ENCODE data around the gene FBXW8.

The FBXW8 gene

GRCh38 chr12:116996621-116997020, 85.9 kb downstream of the FBXW8 start:
- Histone ChIP-seq H3K9me3 (ENCODE audit: control insufficient read depth, insufficient read depth, low read length) (no peaks in the 10 kb centered on the region), H3K4me1 (ENCODE audit: insufficient read depth, low read length) (peaks cover 9% of the 10 kb centered on the region; the same call in 1 of the 2 replicates), H3K36me3 (ENCODE audit: insufficient read depth, low read length) (no peaks in the 10 kb centered on the region), H3K9ac (ENCODE audit: low read depth, low read length) (no peak overlapping the region)

- Histone ChIP-seq H3K4me1 (ENCODE audit: insufficient read depth, low read length) (peaks cover 9% of the 10 kb centered on the region; the same call in 1 of the 2 replicates), H3K9ac (ENCODE audit: low read depth, low read length) (no peak overlapping the region), H3K36me3 (ENCODE audit: insufficient read depth, low read length) (no peaks in the 10 kb centered on the region), H3K9me3 (ENCODE audit: control insufficient read depth, insufficient read depth, low read length) (no peaks in the 10 kb centered on the region)
These were observed 88.3 kb downstream of the FBXW8 start for GRCh38 chr12:116999066-116999465.

GRCh38 chr12:117000316-117000715, 89.6 kb downstream of the FBXW8 start:
- no peak overlapping the region; the same call in 1 of the 2 replicates for H3K9ac ChIP-seq (ENCODE audit: low read depth, low read length)
- H3K36me3 ChIP-seq (ENCODE audit: insufficient read depth, low read length), result no peaks in the 10 kb centered on the region
- H3K9me3 ChIP-seq (ENCODE audit: control insufficient read depth, insufficient read depth, low read length), result no peaks in the 10 kb centered on the region
- peaks cover 9% of the 10 kb centered on the region; the same call in 1 of the 2 replicates for H3K4me1 ChIP-seq (ENCODE audit: insufficient read depth, low read length)

GRCh38 chr12:117002051-117002817, 91.5 kb downstream of the FBXW8 start:
- Histone ChIP-seq H3K9me3 (ENCODE audit: control insufficient read depth, insufficient read depth, low read length) (no peaks in the 10 kb centered on the region), H3K4me1 (ENCODE audit: insufficient read depth, low read length) (peaks cover 10% of the 10 kb centered on the region), H3K36me3 (ENCODE audit: insufficient read depth, low read length) (no peaks in the 10 kb centered on the region), H3K9ac (ENCODE audit: low read depth, low read length) (no peak overlapping the region)

- H3K9ac ChIP-seq (ENCODE audit: low read depth, low read length), result no peak overlapping the region
- no peaks in the 10 kb centered on the region for H3K36me3 ChIP-seq (ENCODE audit: insufficient read depth, low read length)
- H3K4me1 ChIP-seq (ENCODE audit: insufficient read depth, low read length), result peaks cover 18% of the 10 kb centered on the region
- no peaks in the 10 kb centered on the region for H3K9me3 ChIP-seq (ENCODE audit: control insufficient read depth, insufficient read depth, low read length)
These were observed 93.2 kb downstream of the FBXW8 start for GRCh38 chr12:117003883-117004404.

DNA sequence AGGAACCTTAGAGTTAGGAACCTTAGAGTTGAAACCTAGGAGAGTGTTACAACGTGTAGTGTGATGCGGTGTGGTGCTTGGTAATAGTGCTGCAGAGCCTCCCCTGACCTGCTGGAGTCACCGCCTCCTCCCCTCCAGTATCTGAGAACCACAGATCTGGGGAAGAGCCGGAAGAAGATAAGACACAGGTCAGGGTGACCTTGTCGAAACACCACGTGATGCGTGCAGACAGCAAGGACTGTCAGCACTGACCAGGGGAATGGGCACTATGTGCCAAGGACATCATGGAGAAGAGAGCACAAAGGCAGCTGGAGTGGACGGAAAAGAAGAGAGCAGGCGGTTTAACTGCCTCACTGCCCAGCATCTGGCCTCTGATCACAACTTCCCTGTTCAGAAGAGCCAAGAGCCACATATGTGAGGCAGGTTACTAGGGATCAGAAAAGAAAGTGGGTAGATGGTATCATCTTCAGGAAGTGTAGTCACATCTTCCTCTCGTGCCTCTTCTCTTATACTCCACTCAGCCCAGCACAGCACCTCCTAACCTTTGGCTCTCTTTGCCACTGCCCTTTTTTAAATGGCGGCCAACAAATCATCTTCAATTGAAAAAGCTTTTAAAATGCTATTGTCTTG, 94.8 kb downstream of the FBXW8 start:
- Histone ChIP-seq H3K9me3 (ENCODE audit: control insufficient read depth, insufficient read depth, low read length) (no peaks in the 10 kb centered on the region), H3K36me3 (ENCODE audit: insufficient read depth, low read length) (no peaks in the 10 kb centered on the region), H3K9ac (ENCODE audit: low read depth, low read length) (no peak overlapping the region), H3K4me1 (ENCODE audit: insufficient read depth, low read length) (peaks cover 27% of the 10 kb centered on the region)

- Histone ChIP-seq H3K4me1 (ENCODE audit: insufficient read depth, low read length) (peaks cover 25% of the 10 kb centered on the region; the same call in 1 of the 2 replicates), H3K9me3 (ENCODE audit: control insufficient read depth, insufficient read depth, low read length) (no peaks in the 10 kb centered on the region), H3K9ac (ENCODE audit: low read depth, low read length) (no peak overlapping the region), H3K36me3 (ENCODE audit: insufficient read depth, low read length) (no peaks in the 10 kb centered on the region)
These were observed 95.6 kb downstream of the FBXW8 start for GRCh38 chr12:117006333-117006732.

DNA sequence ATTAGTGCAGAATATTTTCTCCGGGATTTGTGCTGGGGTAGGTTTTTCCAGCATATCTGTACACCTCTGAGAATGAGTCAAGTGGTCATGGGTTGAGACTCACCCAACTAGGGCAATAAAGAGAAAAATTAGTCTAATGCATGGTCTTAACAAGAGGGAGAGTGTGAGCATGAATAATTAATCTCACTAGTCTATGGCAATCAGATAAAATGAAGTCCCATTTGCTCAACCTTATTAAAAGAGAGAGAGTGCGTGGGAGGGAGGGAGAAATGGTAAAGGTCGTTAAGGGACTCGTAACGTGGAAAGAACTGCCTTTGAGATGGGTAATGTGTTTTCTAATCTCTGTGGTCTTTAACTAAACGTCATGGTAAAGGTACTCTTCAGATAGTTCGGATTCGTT, 96.8 kb downstream of the FBXW8 start:
- Histone ChIP-seq H3K36me3 (ENCODE audit: insufficient read depth, low read length) (no peaks in the 10 kb centered on the region), H3K4me1 (ENCODE audit: insufficient read depth, low read length) (peaks cover 25% of the 10 kb centered on the region; the same call in 1 of the 2 replicates), H3K9ac (ENCODE audit: low read depth, low read length) (no peak overlapping the region), H3K9me3 (ENCODE audit: control insufficient read depth, insufficient read depth, low read length) (no peaks in the 10 kb centered on the region)

DNA sequence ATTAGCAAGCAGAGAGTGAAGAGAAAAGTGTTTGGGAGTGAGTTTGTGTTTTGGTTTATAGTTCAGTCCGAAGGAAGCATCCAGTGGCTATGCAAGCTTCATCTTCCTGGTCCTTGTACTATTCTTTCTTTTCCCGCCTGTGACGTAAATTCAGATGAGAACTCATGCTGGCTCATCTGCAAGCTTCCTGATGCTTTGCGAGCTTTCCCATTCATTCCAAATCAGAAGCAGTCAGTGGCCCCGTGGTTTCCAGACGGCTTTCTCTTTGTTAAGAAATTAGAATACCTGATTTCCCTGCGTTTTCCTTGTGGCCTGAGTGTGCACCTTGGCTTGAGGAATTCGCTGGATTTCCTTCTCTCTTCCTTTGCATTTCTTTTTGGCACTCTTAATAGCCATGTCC, 99.0 kb downstream of the FBXW8 start:
- peaks cover 7% of the 10 kb centered on the region for H3K9me3 ChIP-seq (ENCODE audit: control insufficient read depth, insufficient read depth, low read length)
- peaks cover 25% of the 10 kb centered on the region; the same call in 1 of the 2 replicates for H3K4me1 ChIP-seq (ENCODE audit: insufficient read depth, low read length)
- H3K36me3 ChIP-seq (ENCODE audit: insufficient read depth, low read length), result no peaks in the 10 kb centered on the region; the same call in 1 of the 2 replicates
- no peak overlapping the region for H3K9ac ChIP-seq (ENCODE audit: low read depth, low read length)

- H3K9me3 ChIP-seq (ENCODE audit: control insufficient read depth, insufficient read depth, low read length), result peaks cover 7% of the 10 kb centered on the region
- peaks cover 25% of the 10 kb centered on the region; the same call in 1 of the 2 replicates for H3K4me1 ChIP-seq (ENCODE audit: insufficient read depth, low read length)
- peaks cover 3% of the 10 kb centered on the region for H3K36me3 ChIP-seq (ENCODE audit: insufficient read depth, low read length)
- no peak overlapping the region for H3K9ac ChIP-seq (ENCODE audit: low read depth, low read length)
These were observed 100.1 kb downstream of the FBXW8 start for GRCh38 chr12:117010693-117011451.

- Histone ChIP-seq H3K36me3 (ENCODE audit: insufficient read depth, low read length) (peaks cover 3% of the 10 kb centered on the region), H3K4me1 (ENCODE audit: insufficient read depth, low read length) (peaks cover 25% of the 10 kb centered on the region; the same call in 1 of the 2 replicates), H3K9me3 (ENCODE audit: control insufficient read depth, insufficient read depth, low read length) (peaks cover 7% of the 10 kb centered on the region), H3K9ac (ENCODE audit: low read depth, low read length) (no peak overlapping the region)
These were observed 101.4 kb downstream of the FBXW8 start for GRCh38 chr12:117011988-117012805.

GRCh38 chr12:117013726-117014125, 103.0 kb downstream of the FBXW8 start:
- Histone ChIP-seq H3K4me1 (ENCODE audit: insufficient read depth, low read length) (peaks cover 16% of the 10 kb centered on the region; the same call in 1 of the 2 replicates), H3K9me3 (ENCODE audit: control insufficient read depth, insufficient read depth, low read length) (peaks cover 7% of the 10 kb centered on the region), H3K36me3 (ENCODE audit: insufficient read depth, low read length) (peaks cover 3% of the 10 kb centered on the region), H3K9ac (ENCODE audit: low read depth, low read length) (no peak overlapping the region)

- no peak overlapping the region for H3K9ac ChIP-seq (ENCODE audit: low read depth, low read length)
- peaks cover 13% of the 10 kb centered on the region; the same call in 1 of the 2 replicates for H3K4me1 ChIP-seq (ENCODE audit: insufficient read depth, low read length)
- H3K36me3 ChIP-seq (ENCODE audit: insufficient read depth, low read length), result peaks cover 3% of the 10 kb centered on the region
- peaks cover 7% of the 10 kb centered on the region for H3K9me3 ChIP-seq (ENCODE audit: control insufficient read depth, insufficient read depth, low read length)
These were observed 103.7 kb downstream of the FBXW8 start for GRCh38 chr12:117014342-117014887.

All from ES-I3 (cell line).